Urothelium cell line (cell line): ENCODE measurements around the gene MYLK4.
"Not testable (repeated sequence)": the region's sequence is repeated elsewhere in the genome, so short reads cannot be mapped to it uniquely, and the experiment has no call there.

Experiments used
- DNase-seq: peaks from one replicate; pipeline ENCODE4 v3.0.0; 2011; ENCODE audit warnings: low spot score, mixed read lengths
- FAIRE-seq: peaks from 2 replicates; lab custom pipeline; 2011; peaks lifted over from hg19 to GRCh38; lab: Jason Lieb, UNC

Gene MYLK4

DNA sequence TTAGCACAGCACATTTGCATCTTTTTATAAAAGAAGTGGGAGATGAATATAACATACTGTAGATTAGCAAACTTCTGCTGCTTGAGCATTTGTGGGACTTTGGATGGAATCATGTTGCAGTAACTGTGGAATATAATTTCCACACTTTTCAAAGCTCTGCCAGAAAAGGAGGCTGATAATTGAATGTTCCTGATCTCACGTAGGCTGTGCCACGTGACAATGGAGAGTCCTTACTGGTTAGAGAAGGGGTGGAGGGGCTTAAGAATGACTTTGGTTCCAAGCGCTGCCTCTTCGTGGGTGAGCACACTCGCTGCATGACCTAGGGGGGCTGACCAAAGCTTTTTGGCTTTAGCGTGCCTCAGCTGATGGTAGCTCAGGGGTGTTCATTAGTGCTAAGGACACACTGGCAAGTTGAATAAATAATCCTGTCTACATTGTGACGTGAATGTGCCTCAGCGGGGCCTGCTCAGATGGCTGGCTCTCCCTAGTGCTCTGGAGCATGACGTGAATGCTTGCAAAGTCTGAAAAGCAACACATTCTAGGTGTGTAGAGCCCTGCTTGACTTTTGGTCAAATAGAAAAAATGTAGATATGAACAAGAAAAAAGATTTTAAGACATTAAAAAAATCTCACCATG lies 29.5 kb upstream of the MYLK4 start:
- DNase-seq (no peak), FAIRE-seq (no peak)

DNA sequence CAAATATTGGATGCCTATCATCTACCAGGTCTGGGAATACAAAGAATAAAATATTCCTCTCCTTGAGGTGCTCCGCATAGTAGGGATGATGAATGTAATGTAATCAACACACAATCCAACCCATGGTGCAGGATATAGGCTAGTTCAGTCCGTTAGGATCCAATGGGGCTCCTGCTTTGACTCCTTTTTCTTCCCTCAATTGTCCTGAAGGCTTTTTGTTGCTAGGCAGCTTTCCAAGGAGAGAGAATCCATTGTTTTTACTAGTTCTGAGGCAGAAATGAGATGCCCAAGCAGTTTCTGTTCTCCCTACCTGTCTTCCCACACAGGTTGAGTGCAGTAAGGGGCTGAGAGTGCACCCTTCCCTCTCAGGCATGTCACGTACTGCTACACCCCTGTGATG lies 26.5 kb upstream of the MYLK4 start:
- FAIRE-seq: no peak
- DNase-seq: no peak

DNA sequence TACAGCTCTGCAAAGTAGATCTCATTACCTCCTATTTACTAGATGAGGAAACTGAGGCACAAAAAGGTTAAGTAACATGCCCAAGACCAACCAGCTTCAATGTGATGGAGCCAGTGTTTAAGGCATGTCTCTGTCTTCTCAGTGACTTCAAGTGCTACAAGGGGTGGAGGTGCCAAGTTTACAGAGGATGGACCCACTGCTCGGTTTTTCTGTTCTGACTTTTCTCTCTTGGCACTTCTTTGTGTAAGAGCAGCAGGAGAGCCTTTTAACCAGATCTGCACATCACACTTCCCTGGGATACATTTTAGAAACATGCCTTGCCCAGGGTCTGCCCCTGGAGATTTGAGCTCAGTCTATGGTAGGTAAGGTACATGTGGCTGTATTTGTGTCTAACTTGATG lies 24.3 kb upstream of the MYLK4 start:
- no peak for DNase-seq

DNA sequence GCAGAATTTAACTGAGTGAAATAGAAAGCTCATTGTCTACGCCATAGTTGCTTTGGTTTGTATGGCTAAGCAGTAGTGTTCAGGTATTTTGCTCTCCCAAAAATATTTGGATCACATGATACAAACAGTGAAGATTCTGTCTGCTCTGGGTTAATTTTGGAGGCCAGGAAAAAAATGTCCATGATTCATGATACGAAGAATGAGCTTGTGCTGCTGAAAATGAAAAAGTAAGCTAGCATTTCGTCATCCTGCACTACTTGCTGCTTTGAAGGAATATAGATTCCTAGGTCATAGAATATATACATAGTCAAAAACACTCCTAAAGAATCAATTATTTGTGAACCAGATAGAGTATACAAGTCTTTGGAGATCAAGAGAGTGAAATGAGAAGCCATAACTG lies 22.7 kb upstream of the MYLK4 start:
- no peak for FAIRE-seq
- DNase-seq: no peak

More for the DNA sequence above, 24.3 kb upstream of the MYLK4 start:
- FAIRE-seq: no peak

DNA sequence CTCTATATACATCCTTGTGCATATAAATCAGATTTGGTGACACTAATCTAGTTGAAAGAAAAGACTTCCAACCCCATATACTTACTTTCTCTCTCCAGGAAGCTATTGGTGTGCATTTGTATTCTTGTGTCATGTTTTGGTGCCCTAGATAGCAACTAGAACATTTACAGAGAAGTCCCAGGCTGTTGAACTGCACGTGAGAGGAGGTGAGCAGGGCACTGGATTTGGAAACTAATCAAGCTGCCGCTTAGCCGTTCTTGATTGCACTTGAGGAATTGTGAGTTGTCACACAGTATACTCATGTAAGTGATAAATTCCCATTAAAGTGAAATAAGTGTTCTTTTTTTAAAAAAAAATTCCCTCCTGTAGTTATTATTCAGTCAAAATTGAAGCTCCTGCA lies 22.1 kb upstream of the MYLK4 start:
- no peak for FAIRE-seq
- DNase-seq: no peak

DNA sequence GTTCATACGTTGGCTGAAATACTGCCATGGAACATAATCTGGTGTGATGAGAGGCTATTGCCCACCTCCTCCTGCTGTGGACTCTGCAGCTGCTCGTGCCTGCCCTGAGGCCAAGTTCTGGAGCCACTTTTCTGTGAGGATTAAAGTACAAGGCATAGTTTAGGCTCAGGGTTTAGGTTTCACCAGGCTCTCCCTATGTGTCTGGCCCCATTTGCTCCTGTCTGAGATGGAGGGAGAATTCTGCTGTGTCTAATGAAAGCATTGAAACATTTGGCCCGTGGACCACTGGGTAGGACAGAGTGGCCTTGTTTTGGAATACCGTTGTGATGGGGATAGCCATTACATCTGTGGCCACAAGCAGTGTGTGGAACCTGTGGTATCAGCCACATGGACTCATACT lies 20.4 kb upstream of the MYLK4 start:
- FAIRE-seq: no peak

DNA sequence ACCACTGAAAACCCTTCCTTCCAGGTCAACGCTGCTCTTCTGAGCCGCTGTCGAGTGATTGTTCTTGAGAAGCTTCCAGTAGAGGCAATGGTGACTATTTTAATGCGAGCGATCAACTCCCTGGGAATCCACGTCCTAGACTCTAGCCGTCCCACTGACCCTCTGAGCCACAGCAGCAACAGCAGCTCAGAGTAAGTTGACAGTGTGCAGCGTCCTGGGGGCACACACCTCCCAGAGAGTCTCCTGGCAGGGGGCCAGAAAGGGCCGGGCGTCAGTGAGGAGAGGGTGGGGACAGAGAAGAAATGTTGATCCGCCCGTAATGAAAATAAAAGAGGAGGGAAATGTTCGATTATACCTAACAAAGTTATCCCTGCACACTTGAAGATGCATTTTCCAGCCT lies 19.4 kb upstream of the MYLK4 start:
- FAIRE-seq (no peak), DNase-seq (no peak)

More for the DNA sequence above, 20.4 kb upstream of the MYLK4 start:
- no peak for DNase-seq

DNA sequence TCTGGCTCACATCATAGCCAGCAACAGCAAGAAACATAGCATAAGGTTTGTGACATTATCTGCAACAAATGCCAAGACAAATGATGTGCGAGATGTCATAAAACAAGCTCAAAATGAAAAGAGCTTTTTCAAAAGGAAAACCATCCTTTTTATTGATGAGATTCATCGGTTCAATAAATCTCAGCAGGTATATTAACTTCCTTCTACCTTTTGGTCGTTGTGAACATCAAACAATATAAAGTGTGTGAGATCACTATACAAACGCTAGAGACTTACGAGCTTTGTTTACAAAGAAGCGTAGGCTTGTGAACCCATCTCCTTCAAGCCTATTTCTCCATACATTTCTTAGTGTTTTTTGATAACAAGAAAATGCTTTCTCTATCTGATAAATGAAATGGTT lies 18.0 kb upstream of the MYLK4 start:
- FAIRE-seq (no peak), DNase-seq (no peak)

DNA sequence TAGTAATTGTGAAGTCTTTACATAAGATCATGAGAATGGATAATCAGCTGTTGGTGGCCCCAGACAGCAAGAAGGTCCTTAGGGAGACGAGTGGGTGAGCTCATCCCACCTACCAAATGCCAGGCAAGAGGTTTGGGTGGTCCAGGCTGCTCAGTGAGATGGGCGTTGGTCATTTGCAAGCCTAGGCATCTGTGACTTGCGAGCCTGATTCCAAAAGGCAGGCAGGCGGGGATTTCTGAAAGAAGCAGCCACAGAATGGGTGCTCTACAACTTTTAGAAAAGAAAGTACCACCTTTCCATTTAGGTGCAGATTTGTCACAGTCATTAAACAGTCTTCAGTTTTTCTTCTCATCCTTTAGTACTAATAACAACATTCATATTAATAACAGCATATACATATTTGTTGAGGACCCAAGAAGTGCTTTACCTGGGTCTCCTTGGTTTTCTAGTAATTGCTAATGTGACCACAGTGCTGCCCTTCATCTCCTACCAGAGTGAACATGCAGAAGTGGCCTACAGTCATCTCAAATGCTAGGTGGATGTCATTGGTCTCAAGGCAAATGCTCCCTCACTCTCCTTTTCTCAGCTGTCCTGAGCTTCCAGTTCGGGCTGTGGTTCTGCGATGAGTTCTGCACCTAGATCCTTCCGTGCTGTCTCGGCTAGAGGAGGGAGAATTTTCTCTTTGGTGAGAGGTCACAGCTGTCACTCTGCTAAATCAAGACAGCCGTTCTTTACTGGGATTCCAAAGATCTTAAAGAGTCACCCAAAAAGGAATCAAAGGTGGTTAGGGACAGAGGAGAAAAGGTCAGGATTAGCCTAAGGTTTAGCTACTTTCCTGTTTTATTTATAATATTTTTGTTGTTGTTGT lies 17.2 kb upstream of the MYLK4 start:
- no peak for FAIRE-seq
- DNase-seq: no peak

DNA sequence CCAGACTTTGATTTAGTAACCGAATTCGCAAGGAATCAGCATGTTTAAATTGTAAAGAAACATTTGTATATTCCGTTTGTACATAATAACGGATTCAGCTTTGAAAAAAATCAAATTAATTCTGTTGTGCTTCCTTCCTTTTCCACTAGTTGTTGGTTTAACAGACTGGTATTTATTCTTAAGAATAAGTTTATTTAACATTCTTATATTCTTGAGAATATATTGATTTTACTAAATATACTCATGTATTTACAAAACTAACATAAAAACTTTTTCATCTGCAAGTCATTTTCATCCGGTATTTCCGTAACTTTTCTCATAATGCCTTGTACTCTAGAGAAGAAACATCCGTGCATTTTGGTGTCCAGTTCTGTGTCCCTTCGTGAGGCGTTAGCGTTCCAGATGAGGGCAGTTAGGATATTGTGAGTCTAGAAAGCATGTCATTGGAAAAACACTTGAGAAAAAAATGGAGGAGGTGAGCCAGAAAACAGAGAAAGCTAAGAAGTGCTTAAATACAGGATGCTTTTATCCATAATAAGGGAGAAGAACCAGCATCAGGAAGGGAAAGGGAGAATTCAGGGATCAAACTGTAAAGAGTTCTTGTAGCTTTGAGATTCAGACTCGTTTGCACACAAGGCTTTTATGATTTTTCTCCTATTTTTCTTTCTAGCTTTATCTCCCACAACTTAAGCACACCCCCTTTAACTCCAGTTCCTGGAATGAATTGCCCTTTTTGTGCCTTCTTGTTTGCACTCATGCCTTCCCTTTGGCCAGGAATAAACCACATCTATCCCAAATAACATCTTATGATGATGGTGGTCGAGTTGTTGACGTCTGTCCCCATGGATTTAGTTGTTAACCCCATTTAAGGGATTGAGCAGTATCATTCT lies 16.3 kb upstream of the MYLK4 start:
- no peak for DNase-seq
- no peak for FAIRE-seq

DNA sequence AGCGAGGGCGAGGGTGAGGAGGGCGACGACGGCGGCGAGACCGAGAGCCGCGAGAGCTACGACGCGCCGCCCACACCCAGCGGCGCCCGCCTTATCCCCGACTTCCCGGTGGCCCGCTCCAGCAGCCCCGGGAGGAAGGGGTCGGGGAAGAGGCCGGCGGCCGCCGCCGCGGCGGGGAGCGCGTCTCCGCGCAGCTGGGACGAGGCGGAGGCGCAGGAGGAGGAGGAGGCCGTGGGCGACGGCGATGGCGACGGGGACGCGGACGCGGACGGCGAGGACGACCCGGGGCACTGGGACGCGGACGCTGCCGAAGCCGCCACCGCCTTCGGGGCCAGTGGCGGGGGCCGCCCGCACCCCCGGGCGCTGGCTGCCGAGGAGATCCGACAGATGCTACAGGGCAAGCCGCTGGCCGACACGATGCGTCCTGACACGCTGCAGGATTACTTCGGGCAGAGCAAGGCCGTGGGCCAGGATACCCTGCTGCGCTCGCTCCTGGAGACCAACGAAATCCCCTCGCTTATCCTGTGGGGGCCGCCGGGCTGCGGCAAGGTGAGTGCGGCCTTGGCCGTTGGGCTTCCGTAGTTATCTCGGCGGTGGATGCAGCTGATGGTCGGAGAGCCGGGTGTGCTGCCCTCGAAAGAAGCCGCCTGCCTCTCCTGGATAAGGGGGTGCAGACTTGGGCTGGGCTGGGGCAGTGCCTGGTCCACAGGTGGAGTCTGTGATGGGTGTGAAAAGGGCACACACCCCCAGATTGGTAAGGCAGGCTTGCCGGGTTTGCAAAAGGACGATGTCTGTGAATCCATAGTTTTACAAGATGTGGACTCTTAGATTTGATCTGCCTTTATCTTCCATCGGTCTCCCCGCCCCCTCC lies 15.4 kb upstream of the MYLK4 start:
- DNase-seq (peak; percentile 58), FAIRE-seq (no peak)

DNA sequence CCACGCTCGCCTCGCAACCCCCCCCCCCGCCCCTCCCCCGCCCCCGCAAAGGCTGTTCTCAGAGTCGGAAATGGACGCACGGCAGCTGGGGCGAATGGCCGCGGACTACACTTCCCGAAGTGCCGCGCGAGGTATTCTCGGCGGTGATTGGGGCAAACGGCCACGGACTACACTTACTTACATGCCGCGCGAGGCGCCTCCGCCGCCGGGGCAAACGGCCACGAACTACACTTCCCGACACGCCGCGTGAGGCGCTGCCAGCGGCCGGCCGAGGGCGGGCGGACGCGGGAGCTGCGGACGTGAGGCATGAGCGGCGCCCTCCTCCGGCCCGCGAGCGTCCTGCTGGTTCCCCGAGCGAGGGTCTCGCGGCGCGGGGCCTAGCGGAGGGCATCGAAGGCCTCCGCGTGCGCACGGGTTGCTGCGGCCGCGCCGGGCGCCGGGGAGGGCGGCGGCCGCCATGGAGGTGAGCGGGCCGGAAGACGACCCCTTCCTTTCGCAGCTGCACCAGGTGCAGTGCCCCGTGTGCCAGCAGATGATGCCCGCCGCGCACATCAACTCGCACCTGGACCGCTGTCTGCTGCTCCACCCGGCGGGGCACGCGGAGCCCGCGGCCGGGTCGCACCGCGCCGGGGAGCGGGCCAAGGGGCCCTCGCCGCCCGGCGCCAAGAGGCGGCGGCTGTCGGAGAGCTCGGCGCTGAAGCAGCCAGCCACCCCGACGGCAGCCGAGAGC lies 14.6 kb upstream of the MYLK4 start, which contains the start of gene WRNIP1:
Gene WRNIP1 (plus strand): TSS at position 228 of the 730 bp plus-strand sequence. CDS start 230 bp downstream, at position 458.
- FAIRE-seq (peak; percentile 52), DNase-seq (peak; percentile 94)

DNA sequence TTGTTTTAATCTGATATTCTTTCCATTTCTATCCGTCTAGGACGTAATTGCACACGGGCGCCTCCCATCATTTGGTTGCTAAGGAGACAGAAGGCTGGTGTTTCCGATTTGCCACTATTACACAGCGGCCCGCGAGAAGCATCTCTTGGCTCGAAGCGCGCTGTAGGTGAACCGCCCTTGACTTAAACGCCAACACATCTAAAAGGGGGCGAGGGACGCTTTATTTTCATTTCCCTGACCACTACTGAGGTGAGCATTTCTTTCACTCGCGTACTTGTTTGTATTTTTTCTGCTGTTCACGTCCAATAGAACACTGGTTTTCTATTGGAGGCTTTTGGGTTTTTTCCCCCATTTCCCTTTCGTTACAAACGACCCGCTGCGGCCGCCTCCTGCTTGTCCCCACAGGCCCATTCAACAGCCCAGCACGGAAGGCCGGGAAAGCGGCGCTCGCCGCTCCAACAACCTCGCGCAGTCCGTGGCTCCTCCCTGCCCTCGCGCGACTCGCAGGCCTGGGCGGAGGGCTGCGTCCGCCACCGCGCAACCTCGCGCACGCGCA lies 14.0 kb upstream of the MYLK4 start:
- FAIRE-seq (no peak), DNase-seq (peak; percentile 50)

DNA sequence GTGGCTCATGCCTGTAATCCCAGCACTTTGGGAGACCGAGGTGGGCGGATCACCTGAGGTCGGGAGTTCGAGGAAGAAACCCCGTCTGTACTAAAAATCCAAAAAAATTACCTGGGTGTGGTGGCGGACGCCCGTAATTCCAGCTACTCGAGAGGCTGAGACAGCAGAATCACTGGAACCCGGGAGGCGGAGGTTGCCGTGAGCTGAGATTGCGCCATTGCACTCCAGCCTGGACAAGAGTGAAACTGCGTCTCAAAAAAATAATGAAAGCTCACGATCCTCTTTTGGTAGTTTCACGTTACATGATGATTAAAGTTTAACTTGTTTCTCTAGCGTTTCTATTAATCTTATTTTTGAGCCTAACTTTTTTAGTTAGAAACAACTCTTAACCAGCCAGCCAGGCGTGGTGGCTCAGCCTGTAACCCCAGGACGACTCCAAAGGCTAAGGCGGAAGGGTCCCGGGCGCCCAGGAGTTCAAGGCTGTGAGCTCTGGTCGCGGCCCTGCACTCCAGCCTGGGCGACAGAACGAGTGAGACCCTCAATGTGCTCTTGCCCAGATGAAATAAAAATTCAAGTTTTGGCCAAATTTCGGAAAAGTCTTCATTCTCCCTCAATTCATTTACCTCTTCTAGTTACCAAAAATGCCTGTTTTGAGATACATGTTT lies 13.3 kb upstream of the MYLK4 start:
- DNase-seq (no peak), FAIRE-seq (no peak)

DNA sequence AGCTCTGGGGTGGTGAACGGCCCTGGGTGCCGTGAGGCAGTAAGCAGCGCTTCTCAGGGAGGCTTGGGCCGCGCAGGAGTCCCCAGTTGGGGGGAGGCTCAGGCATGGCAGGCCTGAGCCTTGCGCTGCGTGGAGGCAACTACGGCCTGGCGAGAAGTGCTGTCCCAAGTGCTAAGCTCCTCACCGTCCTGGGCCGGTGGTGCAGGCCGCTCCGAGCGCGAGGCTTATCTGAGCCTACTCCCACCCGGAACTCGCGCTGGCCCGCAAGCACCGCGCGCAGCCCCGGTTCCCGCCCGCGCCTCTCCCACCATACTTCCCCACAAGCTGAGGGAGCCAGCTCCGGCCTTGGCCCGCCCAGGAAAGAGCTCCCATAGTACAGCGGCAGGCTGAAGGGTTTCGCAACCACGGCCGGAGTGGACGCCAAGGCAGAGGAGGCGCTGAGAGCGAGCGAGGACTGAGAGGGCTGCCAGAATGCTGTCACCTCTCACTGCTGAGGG lies 12.7 kb upstream of the MYLK4 start:
- DNase-seq: no peak
- no peak for FAIRE-seq

DNA sequence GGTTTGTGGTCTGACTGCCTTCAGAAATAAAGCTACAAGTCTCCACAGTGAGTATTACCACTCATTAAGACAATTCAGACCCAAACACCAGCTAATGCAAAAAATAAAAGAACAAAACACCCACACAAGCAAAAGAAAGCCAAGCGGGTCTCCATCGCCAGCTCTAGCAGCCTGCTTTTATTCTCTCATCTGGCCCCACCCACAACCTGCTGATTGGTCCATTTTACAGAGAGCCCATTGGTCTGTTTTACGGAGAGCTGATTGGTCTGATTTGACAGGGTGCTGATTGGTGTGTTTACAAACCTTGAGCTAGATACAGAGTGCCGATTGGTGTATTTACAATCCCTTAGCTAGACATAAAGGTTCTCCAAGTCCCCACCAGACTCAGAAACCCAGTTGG lies 12.1 kb upstream of the MYLK4 start:
- not testable (repeated sequence) for FAIRE-seq, DNase-seq

DNA sequence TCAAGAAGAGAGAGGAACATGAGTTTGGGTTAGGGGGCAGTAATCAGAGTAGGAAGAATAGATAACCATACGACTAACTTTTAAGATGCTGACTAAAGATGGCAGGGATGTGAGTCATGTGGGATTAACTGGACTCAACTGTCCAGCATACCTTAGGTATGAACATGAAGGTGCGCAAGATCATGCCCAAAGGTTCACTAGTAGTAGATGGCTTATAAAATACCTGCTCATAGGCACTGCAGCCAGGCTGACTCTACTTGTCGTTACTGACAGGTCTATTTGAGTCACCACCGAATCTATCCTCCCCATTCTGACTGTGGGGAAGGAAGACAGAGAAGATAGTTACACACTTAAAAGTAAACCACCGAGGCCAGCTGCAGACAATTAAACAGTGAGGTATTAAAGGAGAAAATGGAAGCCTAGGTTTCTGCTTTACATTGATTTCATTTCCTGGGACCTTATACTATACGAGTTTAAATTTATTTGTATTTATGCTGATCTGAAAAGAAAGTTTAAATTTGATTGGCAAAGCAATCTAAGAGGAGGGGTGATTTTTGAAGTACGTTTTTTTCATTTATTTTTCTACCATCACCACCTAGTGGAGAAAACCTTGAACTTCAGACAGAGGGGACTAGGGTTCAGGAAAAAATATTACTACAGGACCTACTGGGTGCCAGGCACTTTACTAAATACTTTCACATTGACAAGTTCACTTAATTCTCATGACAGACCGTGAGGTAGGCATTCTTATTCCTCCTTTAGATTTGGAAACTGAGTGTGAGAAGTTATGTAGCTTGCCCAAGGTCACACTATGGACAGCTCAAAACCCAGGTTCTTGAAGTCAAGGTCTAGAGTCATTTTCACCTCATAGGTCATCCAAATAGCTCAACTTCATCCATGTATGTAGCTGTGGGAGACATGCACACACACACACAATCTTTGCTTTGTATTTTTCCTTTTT lies 10.4 kb upstream of the MYLK4 start:
- FAIRE-seq (no peak), DNase-seq (no peak)
